ENCODE results near the gene ZBTB38. TPM values are rescaled to one million over a fixed set of nuclear protein-coding genes. Genes with fewer than 3 reads are reported as not detected.
A peak's percentile ranks its signal among the peaks of the same experiment; 100 is the strongest.

The ZBTB38 gene
- total RNA-seq, 3 donors from 2014 or later: 15.4 to 22.5 (median 21.0) TPM

- H3K36me3 Mint-ChIP-seq (ENCODE audit: insufficient read depth): peaks cover 42% of the 10 kb centered on the region
- no peaks in the 10 kb centered on the region for H3K9me3 Mint-ChIP-seq
- no peak for ATAC-seq
- peaks cover 71% of the 10 kb centered on the region for H3K4me1 Mint-ChIP-seq (ENCODE audit: low read depth)
- no peaks in the 10 kb centered on the region for H3K27me3 Mint-ChIP-seq (ENCODE audit: low read depth)
- no peak overlapping the region for H3K4me3 Mint-ChIP-seq
- no peak for DNase-seq
Observed at GRCh38 chr3:141405591-141405990, 37.3 kb downstream of the ZBTB38 start.

GRCh38 chr3:141406265-141406664 is 38.0 kb downstream of the ZBTB38 start:
- DNase-seq (no peak), ATAC-seq (no peak)
- H3K9me3 Mint-ChIP-seq: no peaks in the 10 kb centered on the region
- H3K36me3 Mint-ChIP-seq (ENCODE audit: insufficient read depth): peaks cover 42% of the 10 kb centered on the region
- no peaks in the 10 kb centered on the region for H3K27me3 Mint-ChIP-seq (ENCODE audit: low read depth)
- peaks cover 71% of the 10 kb centered on the region for H3K4me1 Mint-ChIP-seq (ENCODE audit: low read depth)
- H3K4me3 Mint-ChIP-seq: peak overlapping the region; percentile 4

GRCh38 chr3:141407047-141407446 is 38.7 kb downstream of the ZBTB38 start:
- peaks cover 42% of the 10 kb centered on the region for H3K36me3 Mint-ChIP-seq (ENCODE audit: insufficient read depth)
- no peak overlapping the region for H3K4me3 Mint-ChIP-seq
- peaks cover 76% of the 10 kb centered on the region for H3K4me1 Mint-ChIP-seq (ENCODE audit: low read depth)
- ATAC-seq (no peak), DNase-seq (no peak)
- no peaks in the 10 kb centered on the region for H3K27me3 Mint-ChIP-seq (ENCODE audit: low read depth)
- no peaks in the 10 kb centered on the region for H3K9me3 Mint-ChIP-seq

GRCh38 chr3:141407825-141408224 is 39.5 kb downstream of the ZBTB38 start:
- H3K4me1 Mint-ChIP-seq (ENCODE audit: low read depth): peaks cover 83% of the 10 kb centered on the region
- no peaks in the 10 kb centered on the region for H3K27me3 Mint-ChIP-seq (ENCODE audit: low read depth)
- no peak for ATAC-seq
- H3K36me3 Mint-ChIP-seq (ENCODE audit: insufficient read depth): peaks cover 42% of the 10 kb centered on the region
- no peaks in the 10 kb centered on the region for H3K9me3 Mint-ChIP-seq
- no peak for DNase-seq
- no peak overlapping the region for H3K4me3 Mint-ChIP-seq

- no peak for DNase-seq
- peaks cover 43% of the 10 kb centered on the region for H3K36me3 Mint-ChIP-seq (ENCODE audit: insufficient read depth)
- H3K4me1 Mint-ChIP-seq (ENCODE audit: low read depth): peaks cover 84% of the 10 kb centered on the region
- H3K9me3 Mint-ChIP-seq: no peaks in the 10 kb centered on the region
- no peak for ATAC-seq
- no peaks in the 10 kb centered on the region for H3K27me3 Mint-ChIP-seq (ENCODE audit: low read depth)
- H3K4me3 Mint-ChIP-seq: no peak overlapping the region
Observed at GRCh38 chr3:141408596-141408995, 40.3 kb downstream of the ZBTB38 start.

- Mint-ChIP-seq H3K4me3 (no peak overlapping the region), H3K36me3 (ENCODE audit: insufficient read depth) (peaks cover 38% of the 10 kb centered on the region), H3K4me1 (ENCODE audit: low read depth) (peaks cover 85% of the 10 kb centered on the region), H3K9me3 (no peaks in the 10 kb centered on the region), H3K27me3 (ENCODE audit: low read depth) (no peaks in the 10 kb centered on the region)
- DNase-seq: no peak
- ATAC-seq: no peak
Observed at GRCh38 chr3:141409940-141410241, 41.6 kb downstream of the ZBTB38 start.

- peaks cover 86% of the 10 kb centered on the region for H3K4me1 Mint-ChIP-seq (ENCODE audit: low read depth)
- peaks cover 36% of the 10 kb centered on the region for H3K36me3 Mint-ChIP-seq (ENCODE audit: insufficient read depth)
- ATAC-seq (no peak), DNase-seq (no peak)
- H3K4me3 Mint-ChIP-seq: no peak overlapping the region
- H3K9me3 Mint-ChIP-seq: no peaks in the 10 kb centered on the region
- no peaks in the 10 kb centered on the region for H3K27me3 Mint-ChIP-seq (ENCODE audit: low read depth)
Observed at GRCh38 chr3:141410408-141410807, 42.1 kb downstream of the ZBTB38 start.

GRCh38 chr3:141410846-141411245 is 42.5 kb downstream of the ZBTB38 start:
- ATAC-seq (no peak), DNase-seq (no peak)
- Mint-ChIP-seq H3K36me3 (ENCODE audit: insufficient read depth) (peaks cover 32% of the 10 kb centered on the region), H3K4me3 (peak overlapping the region; percentile 79), H3K27me3 (ENCODE audit: low read depth) (no peaks in the 10 kb centered on the region), H3K4me1 (ENCODE audit: low read depth) (peaks cover 86% of the 10 kb centered on the region), H3K9me3 (no peaks in the 10 kb centered on the region)

GRCh38 chr3:141411251-141411771 is 43.0 kb downstream of the ZBTB38 start:
- Mint-ChIP-seq H3K27me3 (ENCODE audit: low read depth) (no peaks in the 10 kb centered on the region), H3K36me3 (ENCODE audit: insufficient read depth) (peaks cover 28% of the 10 kb centered on the region)

GRCh38 chr3:141412087-141412935 is 44.0 kb downstream of the ZBTB38 start:
- Mint-ChIP-seq H3K9me3 (no peaks in the 10 kb centered on the region), H3K4me1 (ENCODE audit: low read depth) (peaks cover 82% of the 10 kb centered on the region), H3K36me3 (ENCODE audit: insufficient read depth) (peaks cover 27% of the 10 kb centered on the region), H3K4me3 (peak overlapping the region; percentile 79), H3K27me3 (ENCODE audit: low read depth) (no peaks in the 10 kb centered on the region)
- no peak for DNase-seq
- peak in 1 of 2 donors; percentile 21 for ATAC-seq

More at GRCh38 chr3:141411251-141411771, 43.0 kb downstream of the ZBTB38 start:
- peaks cover 83% of the 10 kb centered on the region for H3K4me1 Mint-ChIP-seq (ENCODE audit: low read depth)
- H3K4me3 Mint-ChIP-seq: peak overlapping the region; percentile 79
- ATAC-seq (peak; percentile 33 to 44), DNase-seq (peak; percentile 36)
- no peaks in the 10 kb centered on the region for H3K9me3 Mint-ChIP-seq

- no peaks in the 10 kb centered on the region for H3K9me3 Mint-ChIP-seq
- H3K4me1 Mint-ChIP-seq (ENCODE audit: low read depth): peaks cover 82% of the 10 kb centered on the region
- no peak for ATAC-seq
- no peak for DNase-seq
- H3K4me3 Mint-ChIP-seq: peak overlapping the region; percentile 79
- no peaks in the 10 kb centered on the region for H3K27me3 Mint-ChIP-seq (ENCODE audit: low read depth)
- H3K36me3 Mint-ChIP-seq (ENCODE audit: insufficient read depth): peaks cover 26% of the 10 kb centered on the region
Observed at GRCh38 chr3:141412936-141413354, 44.6 kb downstream of the ZBTB38 start.

GRCh38 chr3:141413391-141413790 is 45.1 kb downstream of the ZBTB38 start:
- H3K4me3 Mint-ChIP-seq: peak overlapping the region; percentile 79
- peaks cover 83% of the 10 kb centered on the region for H3K4me1 Mint-ChIP-seq (ENCODE audit: low read depth)
- H3K9me3 Mint-ChIP-seq: no peaks in the 10 kb centered on the region
- DNase-seq (no peak), ATAC-seq (peak; percentile 28 to 44)
- no peaks in the 10 kb centered on the region for H3K27me3 Mint-ChIP-seq (ENCODE audit: low read depth)
- H3K36me3 Mint-ChIP-seq (ENCODE audit: insufficient read depth): peaks cover 26% of the 10 kb centered on the region

- Mint-ChIP-seq H3K36me3 (ENCODE audit: insufficient read depth) (peaks cover 31% of the 10 kb centered on the region), H3K9me3 (no peaks in the 10 kb centered on the region), H3K4me3 (peak overlapping the region; percentile 79), H3K27me3 (ENCODE audit: low read depth) (no peaks in the 10 kb centered on the region), H3K4me1 (ENCODE audit: low read depth) (peaks cover 86% of the 10 kb centered on the region)
- ATAC-seq: peak; percentile 80 to 81
- no peak for DNase-seq
Observed at GRCh38 chr3:141413801-141414689, 45.7 kb downstream of the ZBTB38 start.

GRCh38 chr3:141414800-141415462 is 46.6 kb downstream of the ZBTB38 start:
- ATAC-seq (no peak), DNase-seq (no peak)
- peaks cover 34% of the 10 kb centered on the region for H3K36me3 Mint-ChIP-seq (ENCODE audit: insufficient read depth)
- H3K4me3 Mint-ChIP-seq: no peak overlapping the region
- H3K27me3 Mint-ChIP-seq (ENCODE audit: low read depth): no peaks in the 10 kb centered on the region
- H3K9me3 Mint-ChIP-seq: no peaks in the 10 kb centered on the region
- peaks cover 83% of the 10 kb centered on the region for H3K4me1 Mint-ChIP-seq (ENCODE audit: low read depth)
